NB4 (cell line): ENCODE data around the gene INPP5A.
"Not testable (repeated sequence)": the region's sequence is repeated elsewhere in the genome, so short reads cannot be mapped to it uniquely, and the experiment has no call there.

Source experiments
- DNase-seq: peaks from one replicate; pipeline ENCODE4 v3.0.0; 2010; ENCODE audit warnings: low read depth
- H3K4me3 ChIP-seq: one replicate; pipeline ENCODE4 v1.5.1; 2011; ENCODE audit warnings: mild to moderate bottlenecking, low read depth, low read length, moderate library complexity
- CTCF ChIP-seq: IDR thresholded peaks from one replicate; pipeline ENCODE4 v1.5.1; 2012; ENCODE audit warnings: low read depth, low read length
- MAX ChIP-seq: IDR thresholded peaks from 2 replicates; pipeline ENCODE4 v1.6.1; 2011; ENCODE audit warnings: low read depth, low read length
- MYC ChIP-seq: IDR thresholded peaks from 2 replicates; pipeline ENCODE4 v1.6.1; 2011; ENCODE audit warnings: low read depth, low read length
- POLR2A ChIP-seq: IDR thresholded peaks from 2 replicates; pipeline ENCODE4 v1.6.1; 2011; ENCODE audit warnings: mild to moderate bottlenecking; ENCODE audit not compliant: insufficient read length; ENCODE audit errors: extremely low read depth

INPP5A gene

GRCh38 chr10:132551093-132551807 lies 13.7 kb downstream of the INPP5A start:
- TF ChIP-seq POLR2A (peak; percentile 94), CTCF (peak; percentile 51), MAX (peak; percentile 88), MYC (peak; percentile 95)
- peak; percentile 97 for DNase-seq

GRCh38 chr10:132551808-132552130 lies 14.2 kb downstream of the INPP5A start:
- TF ChIP-seq MAX, result no peak
- TF ChIP-seq POLR2A, result no peak
- no peak for TF ChIP-seq MYC
- TF ChIP-seq CTCF, result no peak
- H3K4me3 ChIP-seq, result peak overlapping the region; percentile 62
- DNase-seq, result no peak

More at GRCh38 chr10:132551093-132551807, 13.7 kb downstream of the INPP5A start:
- H3K4me3 ChIP-seq, result peak overlapping the region; percentile 62

- H3K4me3 ChIP-seq, DNase-seq: not testable (repeated sequence)
Measured at GRCh38 chr10:132552635-132553034, 15.0 kb downstream of the INPP5A start.

GRCh38 chr10:132553568-132553967 lies 16.0 kb downstream of the INPP5A start:
- H3K4me3 ChIP-seq, DNase-seq: not testable (repeated sequence)

GRCh38 chr10:132554053-132554990 lies 16.7 kb downstream of the INPP5A start:
- DNase-seq, result no peak
- no peak overlapping the region for H3K4me3 ChIP-seq

GRCh38 chr10:132554991-132555647 lies 17.5 kb downstream of the INPP5A start:
- TF ChIP-seq POLR2A (peak; percentile 54), MAX (peak; percentile 85), MYC (peak; percentile 92), CTCF (no peak)
- DNase-seq, result peak; percentile 97
- H3K4me3 ChIP-seq, result peak overlapping the region; percentile 12

More at GRCh38 chr10:132554053-132554990, 16.7 kb downstream of the INPP5A start:
- TF ChIP-seq MYC (no peak), CTCF (no peak), POLR2A (no peak), MAX (no peak)
